AG04450 (cell line): ENCODE measurements around the gene TMEM222. TPM values are rescaled to one million over a fixed set of nuclear protein-coding genes. Genes with fewer than 3 reads are reported as not detected.

Experiments
- CTCF ChIA-PET: fragments of 300-600, 350-600 bp; formaldehyde crosslinking; extraction: SDS; loops from one replicate; lab custom pipeline; 2022; ENCODE audit warnings: antibody characterized with exemption, inconsistent platforms; lab: Charles Lee
- POLR2A ChIA-PET: fragments of 350-600 bp; formaldehyde crosslinking; extraction: SDS; loops from one replicate; lab custom pipeline; 2021; ENCODE audit warnings: antibody characterized with exemption, inconsistent platforms; lab: Yijun Ruan, JAX
- DNase-seq: peaks from one replicate; pipeline ENCODE4 v3.0.0-alpha.2; 2011; ENCODE audit warnings: low read depth, low spot score
- H3K27ac ChIP-seq: one replicate; pipeline ENCODE4 v1.5.1; 2012; ENCODE audit warnings: low read depth, low read length, control low read depth
- H3K27me3 ChIP-seq: one replicate; pipeline ENCODE4 v1.6.0; 2012; ENCODE audit warnings: low read length; ENCODE audit not compliant: control insufficient read depth, insufficient read depth
- H3K4me3 ChIP-seq: 2 replicates; pipeline ENCODE4 v1.5.1; 2011; ENCODE audit warnings: mild to moderate bottlenecking, low read depth, low read length, control low read depth
- H3K9me3 ChIP-seq: 2 replicates; pipeline ENCODE4 v1.5.1; 2012; ENCODE audit warnings: low read length; ENCODE audit not compliant: control insufficient read depth, insufficient read depth
- CTCF ChIP-seq: IDR thresholded peaks from 2 replicates; pipeline ENCODE4 v1.5.1; 2011; ENCODE audit warnings: low read depth, low read length, control low read depth, inconsistent platforms
- polyA plus RNA-seq: library from polyadenylated mRNA; depleted of rRNA; stranded (reverse); fragments of >200 nt; gene quantifications from 2 replicates; pipeline ENCODE4 v1.2.3, GENCODE V29; 2011

TMEM222 gene
- polyA plus RNA-seq, 1 experiment = 27.8 TPM

- ChIA-PET CTCF (no interaction called here), POLR2A (no interaction called here)
- H3K9me3 ChIP-seq = no peaks in the 10 kb centered on the region; the same call in 1 of the 2 replicates
- no peak for TF ChIP-seq CTCF
- H3K27me3 ChIP-seq = no peaks in the 10 kb centered on the region
- H3K27ac ChIP-seq = no peak overlapping the region
- no peak for DNase-seq
- H3K4me3 ChIP-seq = no peak overlapping the region
Measured at GRCh38 chr1:27361044-27361402, 39.1 kb downstream of the TMEM222 start.

- Histone ChIP-seq H3K9me3 (no peaks in the 10 kb centered on the region; the same call in 1 of the 2 replicates), H3K4me3 (no peak overlapping the region), H3K27me3 (no peaks in the 10 kb centered on the region), H3K27ac (no peak overlapping the region)
- ChIA-PET POLR2A (no interaction called here), CTCF (interaction anchor here (0.7 kb wide), 1 partner anchor 34 kb away, joined by 3 read pairs; no protein-coding TSS in a partner anchor)
- no peak for TF ChIP-seq CTCF
- no peak for DNase-seq
Measured at GRCh38 chr1:27361553-27361952, 39.6 kb downstream of the TMEM222 start.

GRCh38 chr1:27363766-27364695 is 42.1 kb downstream of the TMEM222 start:
- ChIA-PET CTCF (interaction anchor here (5.3 kb wide), 1 partner anchor 64 kb away, joined by 75 read pairs; no protein-coding TSS in a partner anchor), POLR2A (no interaction called here)
- Histone ChIP-seq H3K9me3 (no peaks in the 10 kb centered on the region; the same call in 1 of the 2 replicates), H3K4me3 (no peak overlapping the region), H3K27ac (no peak overlapping the region), H3K27me3 (no peaks in the 10 kb centered on the region)
- DNase-seq = no peak
- TF ChIP-seq CTCF = no peak

GRCh38 chr1:27364696-27365371 is 42.9 kb downstream of the TMEM222 start:
- Histone ChIP-seq H3K27me3 (no peaks in the 10 kb centered on the region), H3K27ac (no peak overlapping the region), H3K9me3 (no peaks in the 10 kb centered on the region; the same call in 1 of the 2 replicates), H3K4me3 (peak overlapping the region; percentile 39)
- CTCF ChIA-PET = interaction anchor here (0.7 to 5.3 kb wide), 12 partner anchors 7 to 367 kb away, joined by 3 to 75 read pairs (median 6); partner anchors contain the start of genes AHDC1, FCN3 and GPR3
- no peak for DNase-seq
- POLR2A ChIA-PET = interaction anchor here (0.7 to 2.5 kb wide), 8 partner anchors 14 to 294 kb away, joined by 3 to 27 read pairs (median 4); no protein-coding TSS in a partner anchor
- TF ChIP-seq CTCF = no peak
